DND-41 (cell line): ENCODE measurements around the gene MYH9.

ENCODE experiments used
- CTCF ChIP-seq: IDR thresholded peaks from 2 replicates; pipeline ENCODE4 v1.5.1; 2012; ENCODE audit warnings: borderline replicate concordance, low read length, moderate library complexity, mild to moderate bottlenecking; ENCODE audit not compliant: poor library complexity, severe bottlenecking; ENCODE audit errors: extremely low read depth
- EZH2 ChIP-seq: IDR thresholded peaks from 3 replicates; pipeline ENCODE4 v1.6.1; 2012; ENCODE audit warnings: borderline replicate concordance, low read depth, mild to moderate bottlenecking, moderate library complexity, low read length, inconsistent platforms; ENCODE audit not compliant: severe bottlenecking

- no peak for TF ChIP-seq CTCF
- TF ChIP-seq EZH2 = no peak
These were observed 663 bp downstream of the MYH9 start for GRCh38 chr22:36386900-36387708.
